HFF-Myc (cell line): ENCODE measurements around the gene GCH1.

Source experiments
- DNase-seq: peaks from one replicate; pipeline ENCODE4 v3.0.0-alpha.2; 2011; ENCODE audit warnings: low read depth; ENCODE audit errors: extremely low read depth
- H3K4me3 ChIP-seq: replicated peaks from 2 replicates; pipeline ENCODE4 v1.5.1; 2011; ENCODE audit warnings: low read depth, mild to moderate bottlenecking, control low read depth, low read length
- CTCF ChIP-seq: IDR thresholded peaks from 2 replicates; pipeline ENCODE4 v1.5.1; 2012; ENCODE audit warnings: mild to moderate bottlenecking, low read depth, low read length, control low read depth; ENCODE audit errors: missing control alignments

The GCH1 gene

DNA sequence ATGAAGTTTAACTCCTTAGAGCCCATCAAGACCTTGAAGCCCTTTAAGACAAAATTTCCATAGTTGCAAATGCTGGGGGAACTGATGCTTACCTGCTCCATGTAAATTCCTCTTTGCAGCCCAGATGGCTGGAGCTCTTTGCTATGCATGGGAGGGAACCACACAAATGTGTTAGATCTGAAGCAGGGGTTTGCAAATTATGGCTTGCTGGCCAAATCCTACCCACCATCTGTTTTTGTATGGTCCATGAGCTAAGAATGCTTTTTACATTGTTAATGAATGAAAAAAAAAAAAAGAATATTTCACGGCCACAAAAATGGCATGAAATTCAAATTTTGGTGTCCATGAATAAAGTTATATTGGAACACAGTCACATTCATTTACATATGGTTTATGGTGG, 74.6 kb downstream of the GCH1 start:
- no peak for DNase-seq
- no peak for TF ChIP-seq CTCF
- H3K4me3 ChIP-seq: no peak overlapping the region

DNA sequence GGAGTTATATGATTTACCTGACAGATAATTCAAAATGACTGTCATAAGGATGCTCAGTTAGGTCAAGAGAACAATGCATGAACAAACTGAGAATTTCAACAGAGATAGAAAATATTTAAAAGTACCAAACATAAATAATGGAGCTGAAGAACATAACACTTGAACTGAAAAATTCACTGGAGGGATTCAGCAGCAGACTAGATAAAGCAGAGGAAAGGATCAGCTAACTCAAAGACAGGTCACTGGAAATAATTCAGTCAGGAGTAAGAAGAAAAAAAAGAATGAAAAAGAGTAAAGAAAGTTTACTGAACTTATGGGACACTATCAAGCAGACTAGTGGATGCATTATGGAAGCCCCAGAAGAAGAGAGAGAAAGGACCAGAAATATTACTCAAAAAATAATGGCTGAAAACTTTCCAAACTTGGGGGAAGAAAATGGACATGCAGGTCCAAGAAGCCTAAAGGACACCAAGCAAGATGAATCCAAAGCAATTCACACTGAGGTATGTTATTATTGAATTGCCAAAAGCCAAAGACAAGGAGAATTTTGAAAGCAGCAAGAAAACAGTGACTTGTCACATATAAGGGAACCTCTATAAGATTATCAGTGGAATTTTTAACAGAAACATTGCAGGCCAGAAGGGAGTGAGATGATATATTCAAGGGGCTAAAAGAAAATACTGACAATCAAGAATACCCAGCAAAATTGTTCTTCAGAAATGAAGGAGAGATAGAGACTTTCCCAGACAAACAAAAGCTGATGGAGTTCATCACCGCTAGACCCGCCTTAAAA, 78.7 kb downstream of the GCH1 start:
- no peak for DNase-seq
- TF ChIP-seq CTCF: no peak
- H3K4me3 ChIP-seq: no peak overlapping the region

DNA sequence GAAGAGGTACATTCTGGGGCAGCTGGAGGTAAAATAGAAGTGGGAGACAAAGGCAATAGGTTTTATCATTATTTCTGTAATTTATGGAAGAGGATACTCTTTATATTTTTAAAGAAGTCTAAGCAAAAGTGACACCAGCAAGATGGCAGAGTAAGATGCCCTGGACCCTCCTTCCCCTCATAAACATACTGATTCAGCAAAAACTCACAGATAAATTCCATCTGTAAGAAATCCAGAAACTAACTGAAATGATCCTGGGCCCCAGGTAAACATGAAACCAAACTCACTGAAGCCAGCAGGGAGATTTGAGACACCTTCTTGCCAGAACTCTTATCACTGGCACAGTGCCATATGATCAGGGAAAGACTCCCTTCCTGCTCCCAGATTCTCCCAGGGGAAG, 79.9 kb downstream of the GCH1 start:
- H3K4me3 ChIP-seq: no peak overlapping the region
- no peak for TF ChIP-seq CTCF
- DNase-seq: no peak

GRCh38 chr14:54818201-54819133, 84.2 kb downstream of the GCH1 start:
- peak; percentile 17 for DNase-seq
- no peak overlapping the region for H3K4me3 ChIP-seq
- no peak for TF ChIP-seq CTCF

- no peak for TF ChIP-seq CTCF
- no peak overlapping the region for H3K4me3 ChIP-seq
Observed at GRCh38 chr14:54817506-54817905, 85.1 kb downstream of the GCH1 start.

DNA sequence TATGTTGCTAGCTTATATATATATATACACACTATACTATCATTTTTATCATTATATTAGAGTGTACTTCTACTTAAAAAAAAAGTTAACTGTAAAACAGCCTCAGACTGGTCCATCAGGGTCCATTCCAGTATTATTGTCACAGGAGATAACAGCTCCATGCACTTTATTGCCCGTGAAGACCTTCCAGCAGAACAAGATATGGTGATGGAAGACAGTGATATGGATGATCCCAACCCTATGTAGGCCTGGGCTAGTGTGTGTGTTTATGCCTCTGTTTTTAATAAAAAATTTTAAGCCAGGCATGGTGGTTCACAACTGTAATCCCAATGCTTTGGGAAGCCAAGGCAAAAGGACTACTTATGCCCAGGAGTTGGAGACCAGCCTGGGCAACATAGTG, 86.2 kb downstream of the GCH1 start:
- no peak for TF ChIP-seq CTCF
- no peak for DNase-seq
- no peak overlapping the region for H3K4me3 ChIP-seq

More at GRCh38 chr14:54817506-54817905, 85.1 kb downstream of the GCH1 start:
- no peak for DNase-seq
